Panc1 (cell line): Measurements from ENCODE around the gene KRT83.

Experiments
- CTCF ChIP-seq: fragments of 450-650 bp; IDR thresholded peaks from 2 replicates; pipeline ENCODE4 v1.5.1; 2017; ENCODE audit warnings: mild to moderate bottlenecking
- POLR2AphosphoS5 ChIP-seq: IDR thresholded peaks from 2 replicates; pipeline ENCODE4 v1.6.1; 2012; ENCODE audit warnings: mild to moderate bottlenecking, low read depth, low read length, moderate library complexity
- REST ChIP-seq, 2 experiments: IDR thresholded peaks; 2 replicates each; pipeline ENCODE4 v1.6.1; 2011 to 2012; ENCODE audit warnings: low read depth in 2 of 2, control low read depth in 1 of 2, low read length in 1 of 2, mild to moderate bottlenecking in 1 of 2, moderate library complexity in 1 of 2; ENCODE audit not compliant: insufficient read depth in 1 of 2
- SIN3A ChIP-seq: IDR thresholded peaks from 2 replicates; pipeline ENCODE4 v1.6.1; 2012; ENCODE audit warnings: low read depth, mild to moderate bottlenecking, low read length, moderate library complexity, borderline replicate concordance; ENCODE audit not compliant: insufficient read depth

- no peak for TF ChIP-seq REST (IDR thresholded peaks at IDR 0.05; ENCODE audit: insufficient read depth in 1 of 2, low read depth in 2 of 2, low read length in 1 of 2)
- TF ChIP-seq CTCF, result no peak
- no peak for TF ChIP-seq POLR2AphosphoS5
- no peak for TF ChIP-seq SIN3A
Observed at GRCh38 chr12:52266514-52266913, 54.7 kb downstream of the KRT83 start.
